H9 (cell line): ENCODE data around the gene TDRD9. TPM values are rescaled to one million over a fixed set of nuclear protein-coding genes. Genes with fewer than 3 reads are reported as not detected.

Experiments
- DNase-seq: peaks from one replicate; pipeline ENCODE4 v3.0.0-alpha.2; 2017
- H2AFZ ChIP-seq: one replicate; pipeline ENCODE4 v1.6.1; 2013; ENCODE audit warnings: mild to moderate bottlenecking, low read length, control low read depth, moderate library complexity
- H2AK5ac ChIP-seq: 2 replicates; pipeline ENCODE4 v1.6.1; 2013; ENCODE audit warnings: low read length, control low read depth, mixed read lengths; ENCODE audit not compliant: insufficient read length
- H2BK120ac ChIP-seq: one replicate; pipeline ENCODE4 v1.6.1; 2013; ENCODE audit warnings: low read depth, mild to moderate bottlenecking, low read length, control low read depth, inconsistent platforms; ENCODE audit not compliant: poor library complexity, severe bottlenecking
- H2BK12ac ChIP-seq: 2 replicates; pipeline ENCODE4 v1.6.1; 2013; ENCODE audit warnings: low read length, control low read depth, mixed read lengths, low read depth; ENCODE audit not compliant: insufficient read length
- H2BK15ac ChIP-seq: 2 replicates; pipeline ENCODE4 v1.6.1; 2013; ENCODE audit warnings: low read depth, low read length, control low read depth
- H2BK20ac ChIP-seq: one replicate; pipeline ENCODE4 v1.6.1; 2013; ENCODE audit warnings: low read depth, mild to moderate bottlenecking, low read length, control low read depth, inconsistent platforms; ENCODE audit not compliant: poor library complexity, severe bottlenecking
- H2BK5ac ChIP-seq: 2 replicates; pipeline ENCODE4 v1.6.1; 2013; ENCODE audit warnings: low read length, control low read depth, mixed read lengths; ENCODE audit not compliant: insufficient read length
- H3K14ac ChIP-seq: 2 replicates; pipeline ENCODE4 v1.6.1; 2013; ENCODE audit warnings: low read length, control low read depth; ENCODE audit not compliant: insufficient read depth
- H3K18ac ChIP-seq: 2 replicates; pipeline ENCODE4 v1.6.1; 2013; ENCODE audit warnings: low read depth, mild to moderate bottlenecking, mixed read lengths, low read length, control low read depth; ENCODE audit not compliant: insufficient read length
- H3K23ac ChIP-seq: 2 replicates; pipeline ENCODE4 v1.6.1; 2013; ENCODE audit warnings: low read length, control low read depth, mixed read lengths, low read depth; ENCODE audit not compliant: insufficient read length
- H3K23me2 ChIP-seq: 2 replicates; pipeline ENCODE4 v1.6.1; 2013; ENCODE audit warnings: low read depth, mild to moderate bottlenecking, mixed read lengths, low read length, control low read depth; ENCODE audit not compliant: insufficient read length, poor library complexity, severe bottlenecking
- H3K27ac ChIP-seq: 2 replicates; pipeline ENCODE4 v1.5.1; 2013; ENCODE audit warnings: low read length, control low read depth, mixed read lengths, low read depth; ENCODE audit not compliant: insufficient read length
- H3K27me3 ChIP-seq: 2 replicates; pipeline ENCODE4 v1.6.1; 2013; ENCODE audit warnings: low read length, control low read depth, inconsistent platforms; ENCODE audit not compliant: insufficient read depth
- H3K4ac ChIP-seq: 2 replicates; pipeline ENCODE4 v1.6.1; 2013; ENCODE audit warnings: low read depth, mild to moderate bottlenecking, control low read depth, inconsistent platforms, low read length, moderate library complexity
- H3K4me1 ChIP-seq: 2 replicates; pipeline ENCODE4 v1.6.1; 2013; ENCODE audit warnings: low read length, control low read depth, inconsistent platforms; ENCODE audit not compliant: insufficient read depth
- H3K4me2 ChIP-seq: 2 replicates; pipeline ENCODE4 v1.6.1; 2013; ENCODE audit warnings: low read length, control low read depth, mixed read lengths; ENCODE audit not compliant: insufficient read length, insufficient read depth
- H3K56ac ChIP-seq: 2 replicates; pipeline ENCODE4 v1.6.1; 2013; ENCODE audit warnings: low read depth, mild to moderate bottlenecking, mixed read lengths, low read length, control low read depth; ENCODE audit not compliant: insufficient read length
- H3K79me1 ChIP-seq: 2 replicates; pipeline ENCODE4 v1.6.1; 2013; ENCODE audit warnings: low read depth, mild to moderate bottlenecking, moderate library complexity, low read length, control low read depth, inconsistent platforms; ENCODE audit not compliant: insufficient read depth, poor library complexity, severe bottlenecking
- H3K79me2 ChIP-seq: 2 replicates; pipeline ENCODE4 v1.6.1; 2013; ENCODE audit warnings: low read length, control low read depth, inconsistent platforms; ENCODE audit not compliant: insufficient read depth
- H3K9ac ChIP-seq: 2 replicates; pipeline ENCODE4 v1.6.1; 2013; ENCODE audit warnings: low read length, control low read depth, mixed read lengths; ENCODE audit not compliant: insufficient read length; ENCODE audit errors: extremely low read depth
- H3K9me3 ChIP-seq: one replicate; pipeline ENCODE4 v1.6.1; 2013; ENCODE audit warnings: low read depth, low read length, inconsistent platforms; ENCODE audit not compliant: control insufficient read depth
- H3T11ph ChIP-seq: one replicate; pipeline ENCODE4 v1.6.1; 2013; ENCODE audit warnings: mild to moderate bottlenecking, low read length, control low read depth, inconsistent platforms
- H4K20me1 ChIP-seq: one replicate; pipeline ENCODE4 v1.6.1; 2013; ENCODE audit not compliant: control insufficient read depth, insufficient read length, insufficient read depth
- H4K5ac ChIP-seq: 2 replicates; pipeline ENCODE4 v1.6.1; 2013; ENCODE audit warnings: low read depth, mild to moderate bottlenecking, mixed read lengths, low read length, control low read depth; ENCODE audit not compliant: insufficient read length
- H4K8ac ChIP-seq: replicated peaks from 2 replicates; pipeline ENCODE4 v1.6.1; 2013; ENCODE audit warnings: low read length, control low read depth, mixed read lengths, low read depth; ENCODE audit not compliant: insufficient read length
- H4K91ac ChIP-seq: 2 replicates; pipeline ENCODE4 v1.6.1; 2013; ENCODE audit warnings: low read depth, mild to moderate bottlenecking, moderate library complexity, mixed read lengths, low read length, control low read depth; ENCODE audit not compliant: insufficient read length
- H3K27ac Mint-ChIP-seq, 3 experiments: 2 replicates in 2 of 3; 3 replicates in 1 of 3; pipeline ENCODE4 v1.8.0; 2020 to 2021; ENCODE audit warnings: mixed read lengths in 3 of 3, mild to moderate bottlenecking in 1 of 3, moderate library complexity in 1 of 3
- H3K27me3 Mint-ChIP-seq: 2 replicates; pipeline ENCODE4 v1.8.0; 2021; ENCODE audit warnings: low read depth, mild to moderate bottlenecking, moderate library complexity, mixed read lengths
- H3K36me3 Mint-ChIP-seq, 3 experiments: 2 replicates in 2 of 3; 3 replicates in 1 of 3; pipeline ENCODE4 v1.8.0; 2020 to 2021; ENCODE audit warnings: low read depth in 3 of 3, mixed read lengths in 3 of 3; ENCODE audit not compliant: insufficient read depth in 1 of 3
- H3K4me1 Mint-ChIP-seq, 2 experiments: 2 replicates each; pipeline ENCODE4 v1.8.0; 2020; ENCODE audit warnings: mixed read lengths in 2 of 2
- H3K4me3 Mint-ChIP-seq, 2 experiments: 2 replicates in 1 of 2; 3 replicates in 1 of 2; pipeline ENCODE4 v1.8.0; 2020 to 2021; ENCODE audit warnings: mild to moderate bottlenecking in 2 of 2, mixed read lengths in 2 of 2, moderate library complexity in 1 of 2
- H3K9me3 Mint-ChIP-seq, 2 experiments: 2 replicates in 1 of 2; 3 replicates in 1 of 2; pipeline ENCODE4 v1.8.0; 2020; ENCODE audit warnings: mild to moderate bottlenecking in 2 of 2, mixed read lengths in 2 of 2, moderate library complexity in 1 of 2
- CTCF ChIP-seq: fragments of 200-600 bp; sonication (generic); conservative IDR thresholded peaks from 3 replicates; pipeline ENCODE4 v1.8.0; 2021; ENCODE audit warnings: antibody characterized with exemption, mild to moderate bottlenecking
- WGBS: extraction: QIAGEN DNeasy Blood & Tissue Kit; methylation state at CpG from one replicate; pipeline ENCODE4 v1.1.7; 2013; ENCODE audit warnings: missing lambda C conversion rate, low lambda C conversion rate, mixed read lengths; ENCODE audit not compliant: insufficient read length; ENCODE audit errors: extremely low coverage; 5-methylcytosine and 5-hydroxymethylcytosine counted together
- total RNA-seq: library from RNA; stranded (reverse); gene quantifications from 2 replicates; pipeline ENCODE4 v1.2.1, GENCODE V29; 2021

TDRD9 gene
- total RNA-seq, 1 experiment from 2014 or later, result not detected

GRCh38 chr14:104003616-104004015 is 75.4 kb downstream of the TDRD9 start:
- H3T11ph ChIP-seq, result no peak overlapping the region
- Mint-ChIP-seq H3K27me3 (peaks cover 9% of the 10 kb centered on the region), H3K9me3 (no peaks in the 10 kb centered on the region), H3K4me3 (no peak overlapping the region), H3K27ac (no peak overlapping the region), H3K4me1 (no peaks in the 10 kb centered on the region), H3K36me3 (no peaks in the 10 kb centered on the region)
- no peak overlapping the region for H3K4me2 ChIP-seq
- no peak overlapping the region for H2BK5ac ChIP-seq
- H3K79me1 ChIP-seq, result no peaks in the 10 kb centered on the region
- no peak overlapping the region for H4K91ac ChIP-seq
- TF ChIP-seq CTCF, result no peak
- no peak overlapping the region for H3K14ac ChIP-seq
- no peak overlapping the region for H3K27ac ChIP-seq
- no peak overlapping the region for H2BK12ac ChIP-seq
- H3K27me3 ChIP-seq, result no peaks in the 10 kb centered on the region
- no peaks in the 10 kb centered on the region for H4K20me1 ChIP-seq
- no peak overlapping the region for H4K8ac ChIP-seq
- no peak overlapping the region for H3K56ac ChIP-seq
- no peak overlapping the region for H2AFZ ChIP-seq
- no CpG with 5 or more reads among the region's 6 CpGs for WGBS
- no peak overlapping the region for H3K4ac ChIP-seq
- no peaks in the 10 kb centered on the region for H3K9me3 ChIP-seq
- H3K79me2 ChIP-seq, result no peaks in the 10 kb centered on the region
- no peak overlapping the region for H3K18ac ChIP-seq
- H3K23me2 ChIP-seq, result no peaks in the 10 kb centered on the region
- no peak for DNase-seq
- H2BK15ac ChIP-seq, result no peak overlapping the region
- H3K9ac ChIP-seq, result no peak overlapping the region
- H2BK120ac ChIP-seq, result no peak overlapping the region
- no peaks in the 10 kb centered on the region for H3K4me1 ChIP-seq
- H3K23ac ChIP-seq, result no peak overlapping the region
- H2BK20ac ChIP-seq, result no peak overlapping the region
- no peak overlapping the region for H4K5ac ChIP-seq
- no peak overlapping the region for H2AK5ac ChIP-seq
